Measurements from ENCODE around the gene ELMOD3.

DNA sequence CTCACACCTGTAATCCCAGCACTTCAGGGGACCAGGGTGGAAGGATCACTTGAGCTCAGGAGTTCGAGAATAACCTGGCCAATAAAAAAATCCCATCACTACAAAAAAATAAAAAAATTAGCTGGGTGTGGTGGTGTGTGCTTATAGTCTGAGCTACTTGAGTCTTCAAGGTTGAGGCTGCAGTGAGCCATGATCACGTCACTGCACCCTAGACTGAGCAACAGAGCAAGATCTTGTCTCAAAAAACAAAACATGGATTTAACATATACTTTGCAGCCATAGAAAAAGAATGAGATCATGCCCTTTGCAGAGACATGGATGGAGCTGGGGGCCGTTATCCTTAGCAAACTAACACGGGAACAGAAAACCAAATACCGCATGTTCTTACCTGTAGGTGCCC is 86.2 kb downstream of the ELMOD3 start:
- no peak for TF ChIP-seq EZH2 (IDR thresholded peaks at IDR 0.05; ENCODE audit: low read depth)
- TF ChIP-seq CTCF (conservative IDR thresholded peaks at IDR 0.05) = no peak
